HL-60/S4 treated with phorbol 12-myristate 13-acetate at 8.2 ng/mL for 4 days and 3 days (cell line): Measurements from ENCODE around the gene ELFN1.

ENCODE experiments used
- in situ Hi-C: fragments of 300-500 bp; cut with MboI; formaldehyde crosslinking; loops from 2 replicates; pipeline ENCODE4 v1.15.0; 2022; ENCODE audit warnings: low sequenced_read_pairs

ELFN1 gene

GRCh38 chr7:1663223-1663622 is 6.9 kb upstream of the ELFN1 start:
- in situ Hi-C loops, result no loop called here

- in situ Hi-C loops, result no loop called here
These were observed 6.0 kb upstream of the ELFN1 start for GRCh38 chr7:1663857-1664651.

DNA sequence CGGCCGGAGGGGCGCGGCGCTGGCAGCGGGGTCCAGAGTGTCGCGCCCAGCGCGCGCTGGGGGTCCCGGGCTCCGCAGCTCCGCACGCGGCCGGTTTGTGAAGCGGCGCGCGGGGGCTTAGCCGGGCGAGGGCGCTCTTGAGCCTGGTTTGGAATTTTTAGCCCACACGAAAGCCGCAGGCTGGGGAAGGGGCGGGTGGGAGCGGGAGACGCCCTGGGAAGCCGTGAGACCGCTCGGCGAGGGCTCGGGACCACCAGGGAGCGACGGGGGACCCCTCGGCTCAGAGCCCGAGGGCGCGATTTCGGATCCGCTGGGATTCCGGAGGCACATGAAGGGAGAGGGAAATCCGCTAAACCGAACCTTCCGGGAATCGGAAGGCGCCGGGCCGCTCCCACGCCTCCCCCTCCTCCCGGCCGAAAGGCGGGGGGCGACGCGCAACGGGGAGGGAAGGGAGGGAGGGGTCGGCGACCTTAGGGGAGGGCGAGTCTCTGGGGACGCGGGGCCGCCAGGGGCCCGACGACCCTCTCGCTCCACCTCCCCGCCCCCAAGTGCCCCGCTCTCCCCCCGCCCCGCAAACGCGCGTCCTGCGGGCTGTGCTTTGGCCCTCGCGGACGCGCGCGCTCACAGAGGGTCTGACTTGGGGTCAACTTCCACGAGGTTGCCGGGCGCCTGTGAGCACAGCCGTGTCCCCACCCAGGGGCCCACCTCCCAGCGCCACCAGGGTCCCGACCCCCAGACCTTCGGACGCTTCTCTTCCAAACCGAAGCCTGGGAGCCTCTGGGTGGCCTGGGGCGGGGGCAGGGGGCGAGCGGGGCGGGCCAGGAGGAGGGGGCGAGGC is 5.1 kb upstream of the ELFN1 start:
- in situ Hi-C loops, result no loop called here

GRCh38 chr7:1665549-1666316 is 4.3 kb upstream of the ELFN1 start:
- in situ Hi-C loops, result no loop called here

- in situ Hi-C loops, result no loop called here
These were observed 3.7 kb upstream of the ELFN1 start for GRCh38 chr7:1666317-1666822.

DNA sequence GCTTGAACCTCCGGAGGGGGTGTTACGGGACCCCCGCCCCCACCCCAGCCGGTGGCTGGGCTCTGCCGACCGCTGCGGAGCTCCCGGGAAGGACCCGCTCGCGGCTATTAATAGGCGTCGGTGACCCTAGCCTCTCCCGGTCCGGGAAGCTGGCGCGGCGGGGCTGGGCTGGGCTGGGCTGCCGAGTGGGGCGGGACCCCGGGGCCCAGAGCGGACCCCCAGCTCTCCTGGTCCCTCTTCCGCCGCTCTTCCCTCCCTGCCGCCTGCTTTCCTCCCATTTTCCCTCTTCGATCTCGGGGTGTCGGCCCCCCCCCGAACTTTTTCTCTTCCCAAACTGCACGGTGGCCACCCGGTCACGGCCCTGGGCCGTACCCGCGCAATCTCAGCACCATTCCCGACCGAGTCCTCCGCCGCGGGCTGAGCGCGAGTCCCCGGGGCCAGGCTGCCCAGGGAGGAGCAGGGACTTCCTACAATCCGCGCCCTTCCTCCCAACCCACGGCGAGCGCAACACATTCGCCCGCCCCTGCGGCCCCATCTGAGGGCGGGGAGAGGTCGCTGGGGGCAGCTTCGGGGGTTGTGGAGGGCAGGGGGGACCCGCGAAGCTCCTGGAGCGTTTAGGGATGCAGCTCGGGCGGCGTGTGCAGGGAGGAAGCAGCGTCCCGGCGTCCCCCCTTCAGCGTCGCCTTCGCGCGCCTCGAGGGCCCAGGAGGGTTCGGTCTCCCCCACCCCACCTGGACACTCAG is 3.1 kb upstream of the ELFN1 start:
- in situ Hi-C loops, result no loop called here

GRCh38 chr7:1667566-1668395 is 2.3 kb upstream of the ELFN1 start:
- in situ Hi-C loops, result no loop called here

GRCh38 chr7:1668396-1669063 is 1.5 kb upstream of the ELFN1 start:
- in situ Hi-C loops, result no loop called here

- in situ Hi-C loops, result no loop called here
These were observed 769 bp upstream of the ELFN1 start for GRCh38 chr7:1669064-1669951.

GRCh38 chr7:1670894-1671593 is 967 bp downstream of the ELFN1 start:
- in situ Hi-C loops, result no loop called here

DNA sequence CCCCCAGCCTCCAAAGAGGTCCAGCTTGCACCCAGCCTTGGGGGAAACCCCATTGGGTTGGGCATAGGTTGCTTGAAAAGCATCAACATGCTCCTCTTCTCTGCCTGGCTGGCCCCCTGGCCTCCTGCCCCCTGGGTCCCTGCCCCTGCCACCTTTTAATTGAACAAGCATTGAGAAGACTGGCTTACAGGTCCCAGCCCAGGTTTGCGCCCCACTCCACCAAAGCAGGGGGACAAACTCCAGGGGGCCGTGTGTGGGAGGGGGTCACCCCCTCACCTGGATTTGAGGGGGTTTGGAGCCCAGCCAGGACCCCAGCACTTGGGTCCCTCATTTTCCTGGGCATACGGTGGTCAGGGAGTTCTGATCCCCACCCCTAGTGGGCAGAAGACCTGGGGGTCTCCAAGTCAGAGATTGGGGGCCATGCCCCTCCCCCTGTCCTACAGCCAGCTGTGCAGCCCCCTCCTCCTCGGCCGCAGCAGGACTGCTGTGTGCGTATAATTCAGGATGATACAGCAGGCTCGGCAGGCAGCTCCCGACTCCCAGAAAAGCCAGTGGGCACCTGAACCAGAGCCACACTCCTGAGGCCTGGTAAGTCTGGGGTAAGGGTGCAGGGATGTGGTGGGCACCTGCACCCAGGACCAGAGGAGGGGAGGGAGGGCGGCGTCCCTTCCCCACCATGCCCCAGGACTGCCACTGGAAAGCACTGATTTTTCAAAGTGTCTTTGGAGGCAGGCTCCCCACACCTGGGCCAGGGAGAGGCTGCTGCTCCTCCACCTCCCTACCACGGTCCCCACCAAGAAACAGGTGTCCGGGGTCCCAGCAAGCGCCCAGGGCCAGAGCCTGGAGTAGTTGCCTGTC is 1.7 kb downstream of the ELFN1 start:
- in situ Hi-C loops, result no loop called here

GRCh38 chr7:1672851-1673486 is 2.9 kb downstream of the ELFN1 start:
- in situ Hi-C loops, result no loop called here

DNA sequence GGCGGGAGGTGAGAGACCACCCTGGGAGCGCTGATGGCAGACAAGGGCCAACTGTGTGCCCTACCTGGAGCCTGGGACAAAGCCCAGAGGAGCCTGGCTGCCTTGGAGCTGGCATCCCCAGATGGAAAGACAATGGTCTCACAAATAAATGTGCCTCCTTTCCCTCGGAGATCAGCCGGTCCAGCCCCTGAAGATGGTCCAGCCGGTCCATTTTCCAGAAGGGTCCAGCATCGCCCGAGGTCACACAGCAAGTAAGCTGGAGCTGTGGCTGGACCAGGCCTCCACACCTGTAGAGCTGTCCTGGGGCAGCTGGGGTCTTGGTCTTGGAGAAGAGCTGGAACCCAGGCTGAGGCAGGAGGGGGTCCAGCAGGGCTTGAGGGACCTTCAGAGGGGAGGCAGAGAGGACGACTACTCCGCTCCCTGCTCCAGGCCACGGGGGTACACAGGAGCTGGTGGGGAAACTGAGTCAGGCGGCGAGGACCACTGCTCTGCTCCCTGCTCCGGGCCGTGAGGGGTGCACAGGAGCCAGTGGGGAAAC is 3.6 kb downstream of the ELFN1 start:
- in situ Hi-C loops, result no loop called here

- in situ Hi-C loops, result no loop called here
These were observed 4.3 kb downstream of the ELFN1 start for GRCh38 chr7:1674161-1675035.
